GM12878 (cell line): ENCODE measurements around the gene IPO8.

Source experiments
- ETV6 ChIP-seq, 2 experiments: fragments of 450-650 bp in 1 of 2; IDR thresholded peaks in 1 of 2; conservative IDR thresholded peaks in 1 of 2; 2 replicates each; pipeline ENCODE4 v1.6.1; 2014; ENCODE audit warnings: antibody characterized with exemption in 1 of 2, borderline replicate concordance in 1 of 2, low read depth in 1 of 2, mild to moderate bottlenecking in 1 of 2, moderate library complexity in 1 of 2
- EZH2 ChIP-seq: IDR thresholded peaks from 2 replicates; pipeline ENCODE4 v1.6.1; 2012; ENCODE audit warnings: low read depth, mild to moderate bottlenecking, control low read depth, inconsistent platforms, low read length, borderline replicate concordance; ENCODE audit not compliant: control insufficient read depth
- TAF1 ChIP-seq: IDR thresholded peaks from 2 replicates; pipeline ENCODE4 v1.6.1; 2011; ENCODE audit warnings: mild to moderate bottlenecking, low read depth, low read length, borderline replicate concordance
- TF ChIP-seq, protein P1 (sequence below): IDR thresholded peaks from 2 replicates; pipeline ENCODE4 v1.6.1; 2011; ENCODE audit warnings: low read depth, low read length, improper control_type of control experiment, borderline replicate concordance
- TF ChIP-seq, protein P2 (sequence below), 3 experiments: IDR thresholded peaks in 2 of 3; conservative IDR thresholded peaks in 1 of 3; 2 replicates each; pipeline ENCODE4 v1.5.1; 2011; ENCODE audit warnings: low read depth in 3 of 3, low read length in 3 of 3, mild to moderate bottlenecking in 3 of 3, control low read depth in 2 of 3, moderate library complexity in 2 of 3, inconsistent platforms in 1 of 3, mixed read lengths in 1 of 3; ENCODE audit not compliant: control insufficient read depth in 2 of 3, insufficient read depth in 1 of 3; ENCODE audit errors: extremely low read depth in 1 of 3
- TF ChIP-seq, protein P3 (sequence below): fragments of 450-650 bp; IDR thresholded peaks from 2 replicates; pipeline ENCODE4 v1.6.1; 2017; ENCODE audit warnings: mild to moderate bottlenecking

DNA sequence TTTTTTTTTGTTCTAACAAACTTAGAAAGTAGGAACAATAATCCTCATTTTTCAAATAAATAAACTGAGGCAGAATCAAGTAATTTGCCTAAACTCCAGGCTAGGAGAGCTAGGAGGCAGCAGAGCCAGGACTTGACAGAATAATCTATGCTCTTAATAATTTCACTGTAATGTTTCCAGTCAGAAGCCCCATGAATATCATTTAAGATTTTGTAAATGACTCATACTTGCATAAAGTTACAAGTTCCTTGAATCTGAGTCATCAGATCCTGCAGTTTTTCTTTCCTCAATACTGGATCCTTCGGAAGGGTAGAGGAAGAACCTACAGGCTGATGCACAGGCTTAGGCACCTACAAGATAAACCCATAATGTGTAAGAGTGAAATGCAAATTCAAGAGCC lies 30.1 kb upstream of the IPO8 start:
- TF ChIP-seq, protein P1, sequence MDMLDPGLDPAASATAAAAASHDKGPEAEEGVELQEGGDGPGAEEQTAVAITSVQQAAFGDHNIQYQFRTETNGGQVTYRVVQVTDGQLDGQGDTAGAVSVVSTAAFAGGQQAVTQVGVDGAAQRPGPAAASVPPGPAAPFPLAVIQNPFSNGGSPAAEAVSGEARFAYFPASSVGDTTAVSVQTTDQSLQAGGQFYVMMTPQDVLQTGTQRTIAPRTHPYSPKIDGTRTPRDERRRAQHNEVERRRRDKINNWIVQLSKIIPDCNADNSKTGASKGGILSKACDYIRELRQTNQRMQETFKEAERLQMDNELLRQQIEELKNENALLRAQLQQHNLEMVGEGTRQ, result no peak
- TF ChIP-seq TAF1 (no peak), EZH2 (no peak), ETV6 (conservative IDR thresholded peaks at IDR 0.05 in 1 of 2, IDR thresholded peaks at IDR 0.05 in 1 of 2; ENCODE audit: borderline replicate concordance in 1 of 2, low read depth in 1 of 2) (no peak)
- TF ChIP-seq, protein P2, sequence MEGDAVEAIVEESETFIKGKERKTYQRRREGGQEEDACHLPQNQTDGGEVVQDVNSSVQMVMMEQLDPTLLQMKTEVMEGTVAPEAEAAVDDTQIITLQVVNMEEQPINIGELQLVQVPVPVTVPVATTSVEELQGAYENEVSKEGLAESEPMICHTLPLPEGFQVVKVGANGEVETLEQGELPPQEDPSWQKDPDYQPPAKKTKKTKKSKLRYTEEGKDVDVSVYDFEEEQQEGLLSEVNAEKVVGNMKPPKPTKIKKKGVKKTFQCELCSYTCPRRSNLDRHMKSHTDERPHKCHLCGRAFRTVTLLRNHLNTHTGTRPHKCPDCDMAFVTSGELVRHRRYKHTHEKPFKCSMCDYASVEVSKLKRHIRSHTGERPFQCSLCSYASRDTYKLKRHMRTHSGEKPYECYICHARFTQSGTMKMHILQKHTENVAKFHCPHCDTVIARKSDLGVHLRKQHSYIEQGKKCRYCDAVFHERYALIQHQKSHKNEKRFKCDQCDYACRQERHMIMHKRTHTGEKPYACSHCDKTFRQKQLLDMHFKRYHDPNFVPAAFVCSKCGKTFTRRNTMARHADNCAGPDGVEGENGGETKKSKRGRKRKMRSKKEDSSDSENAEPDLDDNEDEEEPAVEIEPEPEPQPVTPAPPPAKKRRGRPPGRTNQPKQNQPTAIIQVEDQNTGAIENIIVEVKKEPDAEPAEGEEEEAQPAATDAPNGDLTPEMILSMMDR (IDR thresholded peaks at IDR 0.05 in 2 of 3, conservative IDR thresholded peaks at IDR 0.05 in 1 of 3; ENCODE audit: control insufficient read depth in 2 of 3, extremely low read depth in 1 of 3, insufficient read depth in 1 of 3, low read depth in 3 of 3, low read length in 3 of 3), result no peak
- TF ChIP-seq, protein P3, sequence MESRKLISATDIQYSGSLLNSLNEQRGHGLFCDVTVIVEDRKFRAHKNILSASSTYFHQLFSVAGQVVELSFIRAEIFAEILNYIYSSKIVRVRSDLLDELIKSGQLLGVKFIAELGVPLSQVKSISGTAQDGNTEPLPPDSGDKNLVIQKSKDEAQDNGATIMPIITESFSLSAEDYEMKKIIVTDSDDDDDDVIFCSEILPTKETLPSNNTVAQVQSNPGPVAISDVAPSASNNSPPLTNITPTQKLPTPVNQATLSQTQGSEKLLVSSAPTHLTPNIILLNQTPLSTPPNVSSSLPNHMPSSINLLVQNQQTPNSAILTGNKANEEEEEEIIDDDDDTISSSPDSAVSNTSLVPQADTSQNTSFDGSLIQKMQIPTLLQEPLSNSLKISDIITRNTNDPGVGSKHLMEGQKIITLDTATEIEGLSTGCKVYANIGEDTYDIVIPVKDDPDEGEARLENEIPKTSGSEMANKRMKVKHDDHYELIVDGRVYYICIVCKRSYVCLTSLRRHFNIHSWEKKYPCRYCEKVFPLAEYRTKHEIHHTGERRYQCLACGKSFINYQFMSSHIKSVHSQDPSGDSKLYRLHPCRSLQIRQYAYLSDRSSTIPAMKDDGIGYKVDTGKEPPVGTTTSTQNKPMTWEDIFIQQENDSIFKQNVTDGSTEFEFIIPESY, result no peak
